Measurements from ENCODE around the gene FGF12. TPM values are rescaled to one million over a fixed set of nuclear protein-coding genes. Genes with fewer than 3 reads are reported as not detected.

Gene FGF12
- total RNA-seq, result 2.6 TPM in 1 of 2 replicates, not detected in the other

DNA sequence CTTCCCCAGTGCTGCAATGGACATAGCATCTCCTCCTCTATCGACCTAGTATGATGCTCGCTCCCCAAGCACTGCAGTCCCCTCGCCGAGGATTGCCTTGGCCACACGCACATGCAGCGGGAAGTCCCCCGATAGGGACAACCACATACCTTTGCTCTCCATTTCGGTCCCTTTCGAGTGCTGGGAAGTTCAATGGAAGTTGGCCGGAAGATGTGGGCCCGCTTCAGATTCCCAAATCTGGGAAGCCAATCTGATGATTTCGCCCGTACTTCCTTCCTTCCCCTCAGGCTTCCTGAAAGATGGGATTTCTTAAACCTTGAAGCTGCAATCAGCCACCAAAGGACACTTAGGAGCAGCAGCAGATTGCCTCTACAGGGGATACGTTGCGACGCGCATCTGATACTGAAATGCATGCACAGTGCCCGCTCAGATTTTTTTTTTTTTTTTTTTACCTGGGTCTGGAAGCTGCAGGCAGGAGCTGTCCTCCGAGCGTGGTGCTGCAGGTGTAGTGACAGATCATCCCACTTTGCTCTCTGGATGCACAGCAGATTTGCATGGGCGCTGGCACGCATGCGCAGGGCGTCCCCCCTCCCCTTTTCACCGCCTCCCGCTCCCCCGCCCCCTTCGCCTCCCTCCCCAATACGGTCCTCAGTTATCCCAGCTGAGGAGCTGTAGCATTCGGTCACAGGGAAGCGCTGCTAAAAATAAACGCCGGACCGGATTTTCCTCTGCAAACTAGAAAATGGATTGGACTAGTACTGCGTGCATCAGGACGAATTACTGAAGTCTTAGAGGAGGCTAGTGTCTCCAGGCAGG lies at the start of gene FGF12:
Gene FGF12, minus strand, starts transcription at position 510 of the 816 bp plus-strand sequence.

Other genes starting within 250 kb of the FGF12 start
- gene MB21D2, start 190.3 kb upstream of the FGF12 start, total RNA-seq, result 7.2 and 7.3 TPM in 2 replicates